HTERT RPE-1 (cell line): ENCODE results near the gene AIPL1.

Experiments used
- in situ Hi-C: fragments of 300-500 bp; cut with MboI; formaldehyde crosslinking; loops from 4 replicates; pipeline ENCODE4 v1.14.3; 2020; ENCODE audit warnings: low sequenced_read_pairs

The AIPL1 gene

GRCh38 chr17:6374761-6375312, 60.1 kb downstream of the AIPL1 start:
- in situ Hi-C loops = no loop called here

GRCh38 chr17:6374271-6374691, 60.6 kb downstream of the AIPL1 start:
- in situ Hi-C loops = no loop called here
